ENCODE results near the gene GFI1B.

DNA sequence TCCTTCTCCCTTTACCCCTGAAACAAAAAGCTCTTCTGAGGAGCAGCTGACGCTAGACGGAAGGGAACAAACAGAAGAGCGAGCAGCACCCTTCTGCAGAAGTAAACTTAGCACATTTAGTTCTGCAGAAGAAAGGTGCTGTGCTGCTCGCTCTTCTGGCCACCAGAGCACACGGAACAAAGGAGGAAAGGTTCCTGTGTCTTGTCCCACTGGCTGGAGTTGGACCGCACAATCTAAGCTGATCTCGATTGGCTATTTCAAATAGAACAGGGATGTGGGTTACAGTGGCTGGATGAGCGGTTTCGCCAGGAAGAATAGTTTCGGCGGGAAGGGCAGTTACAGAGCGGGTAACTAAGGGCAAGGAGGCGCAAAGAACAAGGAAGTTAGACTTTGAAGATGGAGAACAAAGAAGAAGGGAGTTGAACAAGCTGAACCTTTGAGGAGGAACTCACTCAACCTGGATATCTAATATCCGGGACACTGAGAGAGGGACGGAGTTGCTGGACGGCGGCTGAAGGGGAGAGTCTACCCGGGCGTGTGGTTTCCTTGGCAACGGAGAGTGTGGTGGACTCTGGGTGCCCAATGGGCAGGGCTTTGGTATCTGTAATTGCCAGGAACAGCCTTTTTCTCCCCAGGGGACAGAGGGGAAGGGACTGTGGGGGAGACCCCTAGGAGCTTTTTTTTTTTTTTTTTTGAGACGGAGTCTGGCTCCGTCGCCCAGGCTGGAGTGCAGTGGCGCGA is 59.5 kb downstream of the GFI1B start:
- TF ChIP-seq, protein P1, sequence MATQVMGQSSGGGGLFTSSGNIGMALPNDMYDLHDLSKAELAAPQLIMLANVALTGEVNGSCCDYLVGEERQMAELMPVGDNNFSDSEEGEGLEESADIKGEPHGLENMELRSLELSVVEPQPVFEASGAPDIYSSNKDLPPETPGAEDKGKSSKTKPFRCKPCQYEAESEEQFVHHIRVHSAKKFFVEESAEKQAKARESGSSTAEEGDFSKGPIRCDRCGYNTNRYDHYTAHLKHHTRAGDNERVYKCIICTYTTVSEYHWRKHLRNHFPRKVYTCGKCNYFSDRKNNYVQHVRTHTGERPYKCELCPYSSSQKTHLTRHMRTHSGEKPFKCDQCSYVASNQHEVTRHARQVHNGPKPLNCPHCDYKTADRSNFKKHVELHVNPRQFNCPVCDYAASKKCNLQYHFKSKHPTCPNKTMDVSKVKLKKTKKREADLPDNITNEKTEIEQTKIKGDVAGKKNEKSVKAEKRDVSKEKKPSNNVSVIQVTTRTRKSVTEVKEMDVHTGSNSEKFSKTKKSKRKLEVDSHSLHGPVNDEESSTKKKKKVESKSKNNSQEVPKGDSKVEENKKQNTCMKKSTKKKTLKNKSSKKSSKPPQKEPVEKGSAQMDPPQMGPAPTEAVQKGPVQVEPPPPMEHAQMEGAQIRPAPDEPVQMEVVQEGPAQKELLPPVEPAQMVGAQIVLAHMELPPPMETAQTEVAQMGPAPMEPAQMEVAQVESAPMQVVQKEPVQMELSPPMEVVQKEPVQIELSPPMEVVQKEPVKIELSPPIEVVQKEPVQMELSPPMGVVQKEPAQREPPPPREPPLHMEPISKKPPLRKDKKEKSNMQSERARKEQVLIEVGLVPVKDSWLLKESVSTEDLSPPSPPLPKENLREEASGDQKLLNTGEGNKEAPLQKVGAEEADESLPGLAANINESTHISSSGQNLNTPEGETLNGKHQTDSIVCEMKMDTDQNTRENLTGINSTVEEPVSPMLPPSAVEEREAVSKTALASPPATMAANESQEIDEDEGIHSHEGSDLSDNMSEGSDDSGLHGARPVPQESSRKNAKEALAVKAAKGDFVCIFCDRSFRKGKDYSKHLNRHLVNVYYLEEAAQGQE (IDR thresholded peaks at IDR 0.05) = no peak
- TF ChIP-seq, protein P2, sequence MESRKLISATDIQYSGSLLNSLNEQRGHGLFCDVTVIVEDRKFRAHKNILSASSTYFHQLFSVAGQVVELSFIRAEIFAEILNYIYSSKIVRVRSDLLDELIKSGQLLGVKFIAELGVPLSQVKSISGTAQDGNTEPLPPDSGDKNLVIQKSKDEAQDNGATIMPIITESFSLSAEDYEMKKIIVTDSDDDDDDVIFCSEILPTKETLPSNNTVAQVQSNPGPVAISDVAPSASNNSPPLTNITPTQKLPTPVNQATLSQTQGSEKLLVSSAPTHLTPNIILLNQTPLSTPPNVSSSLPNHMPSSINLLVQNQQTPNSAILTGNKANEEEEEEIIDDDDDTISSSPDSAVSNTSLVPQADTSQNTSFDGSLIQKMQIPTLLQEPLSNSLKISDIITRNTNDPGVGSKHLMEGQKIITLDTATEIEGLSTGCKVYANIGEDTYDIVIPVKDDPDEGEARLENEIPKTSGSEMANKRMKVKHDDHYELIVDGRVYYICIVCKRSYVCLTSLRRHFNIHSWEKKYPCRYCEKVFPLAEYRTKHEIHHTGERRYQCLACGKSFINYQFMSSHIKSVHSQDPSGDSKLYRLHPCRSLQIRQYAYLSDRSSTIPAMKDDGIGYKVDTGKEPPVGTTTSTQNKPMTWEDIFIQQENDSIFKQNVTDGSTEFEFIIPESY (IDR thresholded peaks at IDR 0.05) = no peak
- TF ChIP-seq, protein P3, sequence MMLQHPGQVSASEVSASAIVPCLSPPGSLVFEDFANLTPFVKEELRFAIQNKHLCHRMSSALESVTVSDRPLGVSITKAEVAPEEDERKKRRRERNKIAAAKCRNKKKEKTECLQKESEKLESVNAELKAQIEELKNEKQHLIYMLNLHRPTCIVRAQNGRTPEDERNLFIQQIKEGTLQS (IDR thresholded peaks at IDR 0.05) = no peak
- TF ChIP-seq, protein P4, sequence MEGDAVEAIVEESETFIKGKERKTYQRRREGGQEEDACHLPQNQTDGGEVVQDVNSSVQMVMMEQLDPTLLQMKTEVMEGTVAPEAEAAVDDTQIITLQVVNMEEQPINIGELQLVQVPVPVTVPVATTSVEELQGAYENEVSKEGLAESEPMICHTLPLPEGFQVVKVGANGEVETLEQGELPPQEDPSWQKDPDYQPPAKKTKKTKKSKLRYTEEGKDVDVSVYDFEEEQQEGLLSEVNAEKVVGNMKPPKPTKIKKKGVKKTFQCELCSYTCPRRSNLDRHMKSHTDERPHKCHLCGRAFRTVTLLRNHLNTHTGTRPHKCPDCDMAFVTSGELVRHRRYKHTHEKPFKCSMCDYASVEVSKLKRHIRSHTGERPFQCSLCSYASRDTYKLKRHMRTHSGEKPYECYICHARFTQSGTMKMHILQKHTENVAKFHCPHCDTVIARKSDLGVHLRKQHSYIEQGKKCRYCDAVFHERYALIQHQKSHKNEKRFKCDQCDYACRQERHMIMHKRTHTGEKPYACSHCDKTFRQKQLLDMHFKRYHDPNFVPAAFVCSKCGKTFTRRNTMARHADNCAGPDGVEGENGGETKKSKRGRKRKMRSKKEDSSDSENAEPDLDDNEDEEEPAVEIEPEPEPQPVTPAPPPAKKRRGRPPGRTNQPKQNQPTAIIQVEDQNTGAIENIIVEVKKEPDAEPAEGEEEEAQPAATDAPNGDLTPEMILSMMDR (IDR thresholded peaks at IDR 0.05; ENCODE audit: low read depth, low read length, missing input control) = no peak
- no peak for TF ChIP-seq TAF1 (conservative IDR thresholded peaks at IDR 0.05)
